HEK293 (cell line): ENCODE results near the gene MAP3K5.

Source experiments
- CTCF ChIA-PET: fragments of 350-600 bp; formaldehyde crosslinking; extraction: SDS; loops from one replicate; lab custom pipeline; 2021; ENCODE audit warnings: antibody characterized with exemption; lab: Yijun Ruan, JAX
- POLR2A ChIA-PET: fragments of 300-600 bp; formaldehyde crosslinking; extraction: SDS; loops from one replicate; lab custom pipeline; 2020; ENCODE audit warnings: antibody characterized with exemption, inconsistent platforms; lab: Yijun Ruan, JAX
- H3K27ac ChIP-seq: fragments of 200-500 bp; sonication (Bioruptor generic); 2 replicates; pipeline ENCODE4 v1.5.1; 2014; ENCODE audit warnings: low read depth, low read length, control low read depth, inconsistent platforms; ENCODE audit errors: extremely low read depth
- H3K36me3 ChIP-seq, 2 experiments: fragments of 200-500 bp in 1 of 2; sonication (Bioruptor generic) in 1 of 2; 1 replicate in 1 of 2; 2 replicates in 1 of 2; pipeline ENCODE4 v1.5.1; 2014 to 2017; ENCODE audit warnings: inconsistent platforms in 2 of 2, low read length in 2 of 2; ENCODE audit not compliant: control insufficient read depth in 2 of 2, insufficient read depth in 1 of 2
- H3K4me1 ChIP-seq: fragments of 200-500 bp; sonication (Bioruptor generic); 2 replicates; pipeline ENCODE4 v1.5.1; 2014; ENCODE audit warnings: mild to moderate bottlenecking, low read length, inconsistent platforms; ENCODE audit not compliant: control insufficient read depth, insufficient read depth
- H3K4me3 ChIP-seq: 2 replicates; pipeline ENCODE4 v1.5.1; 2011; ENCODE audit warnings: low read depth, mild to moderate bottlenecking, control low read depth, low read length, moderate library complexity
- H3K9me3 ChIP-seq: fragments of 200-500 bp; sonication (Bioruptor generic); 2 replicates; pipeline ENCODE4 v1.5.1; 2014; ENCODE audit warnings: low read depth, low read length, inconsistent platforms; ENCODE audit not compliant: control insufficient read depth, insufficient read depth
- EGR2 ChIP-seq: fragments of 450-650 bp; formaldehyde crosslinking; IDR thresholded peaks from 2 replicates; pipeline ENCODE4 v1.5.1; 2016; ENCODE audit warnings: low read depth, missing biosample characterization, missing genetic modification characterization
- GFI1B ChIP-seq: fragments of 450-650 bp; formaldehyde crosslinking; IDR thresholded peaks from 2 replicates; pipeline ENCODE4 v1.5.1; 2016; ENCODE audit warnings: missing biosample characterization, missing genetic modification characterization
- PRDM1 ChIP-seq: fragments of 450-650 bp; formaldehyde crosslinking; IDR thresholded peaks from 2 replicates; pipeline ENCODE4; 2016; ENCODE audit warnings: missing biosample characterization, missing genetic modification characterization
- REPIN1 ChIP-seq: fragments of 450-650 bp; formaldehyde crosslinking; IDR thresholded peaks from 2 replicates; pipeline ENCODE4 v1.5.1; 2017; ENCODE audit warnings: missing biosample characterization, missing genetic modification characterization, low read depth
- SALL2 ChIP-seq: fragments of 450-650 bp; formaldehyde crosslinking; IDR thresholded peaks from 2 replicates; pipeline ENCODE4 v1.5.0; 2017; ENCODE audit warnings: missing biosample characterization, mild to moderate bottlenecking, missing genetic modification characterization, borderline replicate concordance
- ZFP41 ChIP-seq: fragments of 450-650 bp; formaldehyde crosslinking; IDR thresholded peaks from 2 replicates; pipeline ENCODE4 v1.5.1; 2016; ENCODE audit warnings: missing biosample characterization, missing genetic modification characterization, borderline replicate concordance
- ZIC2 ChIP-seq: fragments of 450-650 bp; formaldehyde crosslinking; IDR thresholded peaks from 2 replicates; pipeline ENCODE4 v1.5.1; 2016; ENCODE audit warnings: missing biosample characterization, missing genetic modification characterization
- ZNF146 ChIP-seq: fragments of 450-650 bp; formaldehyde crosslinking; IDR thresholded peaks from 2 replicates; pipeline ENCODE4 v1.5.1; 2016; ENCODE audit warnings: missing biosample characterization, missing genetic modification characterization
- ZNF157 ChIP-seq: fragments of 450-650 bp; formaldehyde crosslinking; IDR thresholded peaks from 2 replicates; pipeline ENCODE4 v1.5.1; 2016; ENCODE audit warnings: missing biosample characterization, missing genetic modification characterization
- ZNF184 ChIP-seq: fragments of 450-650 bp; IDR thresholded peaks from 2 replicates; pipeline ENCODE4 v1.5.1; 2018; ENCODE audit warnings: missing biosample characterization, mild to moderate bottlenecking, missing genetic modification characterization
- ZNF280D ChIP-seq: fragments of 450-650 bp; formaldehyde crosslinking; IDR thresholded peaks from 2 replicates; pipeline ENCODE4 v1.5.1; 2016; ENCODE audit warnings: missing biosample characterization, missing genetic modification characterization
- ZNF302 ChIP-seq: fragments of 450-650 bp; formaldehyde crosslinking; IDR thresholded peaks from 2 replicates; pipeline ENCODE4 v1.5.1; 2016; ENCODE audit warnings: missing biosample characterization, missing genetic modification characterization, low read depth
- ZNF366 ChIP-seq: fragments of 450-650 bp; formaldehyde crosslinking; conservative IDR thresholded peaks from 2 replicates; pipeline ENCODE4 v1.5.1; 2016; ENCODE audit warnings: missing biosample characterization, missing genetic modification characterization
- ZNF391 ChIP-seq: fragments of 450-650 bp; formaldehyde crosslinking; IDR thresholded peaks from 2 replicates; pipeline ENCODE4 v1.5.1; 2016; ENCODE audit warnings: low read depth, missing biosample characterization, missing genetic modification characterization, borderline replicate concordance
- ZNF398 ChIP-seq: fragments of 450-650 bp; formaldehyde crosslinking; IDR thresholded peaks from 2 replicates; pipeline ENCODE4 v1.5.1; 2017; ENCODE audit warnings: missing biosample characterization, missing genetic modification characterization
- ZNF600 ChIP-seq: fragments of 450-650 bp; formaldehyde crosslinking; IDR thresholded peaks from 2 replicates; pipeline ENCODE4 v1.5.1; 2016; ENCODE audit warnings: missing biosample characterization, missing genetic modification characterization
- ZNF623 ChIP-seq: fragments of 450-650 bp; formaldehyde crosslinking; IDR thresholded peaks from 2 replicates; pipeline ENCODE4 v1.5.1; 2016; ENCODE audit warnings: missing biosample characterization, missing genetic modification characterization
- ZNF777 ChIP-seq: fragments of 450-650 bp; formaldehyde crosslinking; IDR thresholded peaks from 2 replicates; pipeline ENCODE4 v1.5.1; 2017; ENCODE audit warnings: missing biosample characterization, missing genetic modification characterization, borderline replicate concordance
- ZSCAN30 ChIP-seq: fragments of 450-650 bp; IDR thresholded peaks from 2 replicates; pipeline ENCODE4 v1.5.1; 2018; ENCODE audit warnings: missing biosample characterization, mild to moderate bottlenecking, missing genetic modification characterization, moderate library complexity
- TF ChIP-seq, protein P1 (sequence below): fragments of 450-650 bp; formaldehyde crosslinking; IDR thresholded peaks from 2 replicates; pipeline ENCODE4 v1.5.1; 2016; ENCODE audit warnings: missing biosample characterization, missing genetic modification characterization, low read depth
- TF ChIP-seq, protein P2 (sequence below): fragments of 450-650 bp; formaldehyde crosslinking; IDR thresholded peaks from 2 replicates; pipeline ENCODE4 v1.5.1; 2016; ENCODE audit warnings: missing biosample characterization, missing genetic modification characterization
- TF ChIP-seq, protein P3 (sequence below): fragments of 450-650 bp; formaldehyde crosslinking; IDR thresholded peaks from 2 replicates; pipeline ENCODE4 v1.5.1; 2016; ENCODE audit warnings: missing biosample characterization, missing genetic modification characterization

The MAP3K5 gene

DNA sequence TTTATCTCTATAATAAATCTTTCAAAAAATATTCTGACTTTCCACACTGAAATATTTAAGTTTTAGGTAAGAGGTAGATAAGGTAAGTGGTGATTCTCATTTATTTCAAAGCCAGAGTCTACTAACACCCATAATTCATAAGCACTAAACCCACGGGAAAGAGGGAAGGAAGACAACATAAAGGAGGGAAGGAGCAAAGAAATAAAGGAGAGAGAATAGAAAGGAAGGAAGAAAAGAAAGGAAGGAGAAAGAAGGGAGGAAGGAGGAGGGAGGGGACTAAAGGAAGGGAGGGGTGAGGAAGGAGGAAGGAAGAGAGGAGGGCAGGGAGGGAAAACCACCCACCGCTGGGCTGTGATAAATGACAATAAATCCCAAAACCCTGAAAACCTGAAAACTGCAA is 25.2 kb downstream of the MAP3K5 start:
- ChIA-PET CTCF (no interaction called here), POLR2A (no interaction called here)
- peaks cover 7% of the 10 kb centered on the region for H3K4me1 ChIP-seq
- H3K9me3 ChIP-seq, result no peaks in the 10 kb centered on the region
- H3K4me3 ChIP-seq, result no peak overlapping the region
- H3K27ac ChIP-seq, result no peak overlapping the region
- peak; percentile 83 for TF ChIP-seq ZNF366
- TF ChIP-seq PRDM1 (tag by site-specific recombination), result 0 out of 2 replicates have a peak, but pooled peaks have one; percentile 42
- no peak for TF ChIP-seq ZNF600 (tag by site-specific recombination)
- peak; percentile 47 for TF ChIP-seq ZNF398
- no peak for TF ChIP-seq GFI1B (tag by site-specific recombination)
- H3K36me3 ChIP-seq, result no peaks in the 10 kb centered on the region

DNA sequence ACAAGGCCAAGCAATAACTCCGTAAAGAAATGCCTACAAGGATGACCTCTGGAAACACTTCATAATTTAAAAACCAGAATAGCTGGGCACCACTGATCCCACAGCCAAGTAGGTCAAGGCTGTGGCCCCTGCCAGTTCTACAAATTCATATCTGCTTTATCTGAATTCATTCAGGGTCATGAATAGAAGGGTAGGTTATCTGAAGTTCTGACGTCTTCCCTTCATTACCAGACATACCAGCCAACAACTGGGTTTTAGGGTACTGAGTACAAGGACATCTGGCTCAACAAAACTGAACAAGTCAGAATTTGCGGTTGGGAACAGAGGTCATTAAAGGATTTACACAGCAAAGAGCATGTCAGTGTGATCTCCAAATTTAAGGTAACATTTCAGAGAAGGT is 26.0 kb downstream of the MAP3K5 start:
- Histone ChIP-seq H3K9me3 (no peaks in the 10 kb centered on the region), H3K36me3 (no peaks in the 10 kb centered on the region), H3K27ac (no peak overlapping the region), H3K4me1 (peaks cover 13% of the 10 kb centered on the region), H3K4me3 (no peak overlapping the region)
- POLR2A ChIA-PET, result no interaction called here
- CTCF ChIA-PET, result no interaction called here
- TF ChIP-seq EGR2 (tag by site-specific recombination) (no peak), ZNF184 (tag by site-specific recombination) (no peak), ZNF280D (tag by site-specific recombination) (no peak), ZNF157 (tag by site-specific recombination) (no peak), ZNF302 (tag by site-specific recombination) (no peak), ZFP41 (tag by site-specific recombination) (no peak), REPIN1 (tag by site-specific recombination) (no peak), ZNF623 (tag by site-specific recombination) (no peak), SALL2 (tag by site-specific recombination) (no peak)
- TF ChIP-seq, protein P1, sequence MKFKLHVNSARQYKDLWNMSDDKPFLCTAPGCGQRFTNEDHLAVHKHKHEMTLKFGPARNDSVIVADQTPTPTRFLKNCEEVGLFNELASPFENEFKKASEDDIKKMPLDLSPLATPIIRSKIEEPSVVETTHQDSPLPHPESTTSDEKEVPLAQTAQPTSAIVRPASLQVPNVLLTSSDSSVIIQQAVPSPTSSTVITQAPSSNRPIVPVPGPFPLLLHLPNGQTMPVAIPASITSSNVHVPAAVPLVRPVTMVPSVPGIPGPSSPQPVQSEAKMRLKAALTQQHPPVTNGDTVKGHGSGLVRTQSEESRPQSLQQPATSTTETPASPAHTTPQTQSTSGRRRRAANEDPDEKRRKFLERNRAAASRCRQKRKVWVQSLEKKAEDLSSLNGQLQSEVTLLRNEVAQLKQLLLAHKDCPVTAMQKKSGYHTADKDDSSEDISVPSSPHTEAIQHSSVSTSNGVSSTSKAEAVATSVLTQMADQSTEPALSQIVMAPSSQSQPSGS, result no peak

- no peaks in the 10 kb centered on the region for H3K9me3 ChIP-seq
- no peak overlapping the region for H3K27ac ChIP-seq
- CTCF ChIA-PET, result interaction anchor here (2.7 kb wide), 1 partner anchor 28 kb away, joined by 11 read pairs; the partner anchor contains the start of gene MAP3K5
- H3K4me3 ChIP-seq, result no peak overlapping the region
- no peaks in the 10 kb centered on the region for H3K36me3 ChIP-seq
- peaks cover 13% of the 10 kb centered on the region for H3K4me1 ChIP-seq
- POLR2A ChIA-PET, result no interaction called here
- TF ChIP-seq, protein P2, sequence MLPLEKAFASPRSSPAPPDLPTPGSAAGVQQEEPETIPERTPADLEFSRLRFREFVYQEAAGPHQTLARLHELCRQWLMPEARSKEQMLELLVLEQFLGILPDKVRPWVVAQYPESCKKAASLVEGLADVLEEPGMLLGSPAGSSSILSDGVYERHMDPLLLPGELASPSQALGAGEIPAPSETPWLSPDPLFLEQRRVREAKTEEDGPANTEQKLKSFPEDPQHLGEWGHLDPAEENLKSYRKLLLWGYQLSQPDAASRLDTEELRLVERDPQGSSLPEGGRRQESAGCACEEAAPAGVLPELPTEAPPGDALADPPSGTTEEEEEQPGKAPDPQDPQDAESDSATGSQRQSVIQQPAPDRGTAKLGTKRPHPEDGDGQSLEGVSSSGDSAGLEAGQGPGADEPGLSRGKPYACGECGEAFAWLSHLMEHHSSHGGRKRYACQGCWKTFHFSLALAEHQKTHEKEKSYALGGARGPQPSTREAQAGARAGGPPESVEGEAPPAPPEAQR (tag by site-specific recombination), result no peak
- TF ChIP-seq ZNF146 (no peak), ZNF391 (tag by site-specific recombination) (no peak), ZIC2 (tag by site-specific recombination) (no peak), ZNF777 (tag by site-specific recombination) (no peak), ZSCAN30 (tag by site-specific recombination) (no peak)
- TF ChIP-seq, protein P3, sequence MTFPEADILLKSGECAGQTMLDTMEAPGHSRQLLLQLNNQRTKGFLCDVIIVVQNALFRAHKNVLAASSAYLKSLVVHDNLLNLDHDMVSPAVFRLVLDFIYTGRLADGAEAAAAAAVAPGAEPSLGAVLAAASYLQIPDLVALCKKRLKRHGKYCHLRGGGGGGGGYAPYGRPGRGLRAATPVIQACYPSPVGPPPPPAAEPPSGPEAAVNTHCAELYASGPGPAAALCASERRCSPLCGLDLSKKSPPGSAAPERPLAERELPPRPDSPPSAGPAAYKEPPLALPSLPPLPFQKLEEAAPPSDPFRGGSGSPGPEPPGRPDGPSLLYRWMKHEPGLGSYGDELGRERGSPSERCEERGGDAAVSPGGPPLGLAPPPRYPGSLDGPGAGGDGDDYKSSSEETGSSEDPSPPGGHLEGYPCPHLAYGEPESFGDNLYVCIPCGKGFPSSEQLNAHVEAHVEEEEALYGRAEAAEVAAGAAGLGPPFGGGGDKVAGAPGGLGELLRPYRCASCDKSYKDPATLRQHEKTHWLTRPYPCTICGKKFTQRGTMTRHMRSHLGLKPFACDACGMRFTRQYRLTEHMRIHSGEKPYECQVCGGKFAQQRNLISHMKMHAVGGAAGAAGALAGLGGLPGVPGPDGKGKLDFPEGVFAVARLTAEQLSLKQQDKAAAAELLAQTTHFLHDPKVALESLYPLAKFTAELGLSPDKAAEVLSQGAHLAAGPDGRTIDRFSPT, result no peak
Measured at GRCh38 chr6:136764517-136764993, 27.7 kb downstream of the MAP3K5 start.
